BLaER1 (cell line): Measurements from ENCODE around the gene NUAK1.

Source experiments
- H3K27ac ChIP-seq: shearing (Covaris generic); formaldehyde crosslinking; 2 replicates; pipeline ENCODE4 v1.8.1; 2022
- H3K27me3 ChIP-seq: shearing (Covaris generic); formaldehyde crosslinking; 2 replicates; pipeline ENCODE4 v1.8.1; 2022
- H3K36me3 ChIP-seq: shearing (Covaris generic); formaldehyde crosslinking; 2 replicates; pipeline ENCODE4 v1.8.1; 2022
- H3K4me1 ChIP-seq: shearing (Covaris generic); formaldehyde crosslinking; 2 replicates; pipeline ENCODE4 v1.8.1; 2022
- H3K4me2 ChIP-seq: shearing (Covaris generic); formaldehyde crosslinking; 2 replicates; pipeline ENCODE4 v1.8.1; 2022
- H3K4me3 ChIP-seq: shearing (Covaris generic); formaldehyde crosslinking; 2 replicates; pipeline ENCODE4 v1.8.1; 2022
- H3K9ac ChIP-seq: shearing (Covaris generic); formaldehyde crosslinking; 2 replicates; pipeline ENCODE4 v1.8.1; 2022
- H3K9me3 ChIP-seq: shearing (Covaris generic); formaldehyde crosslinking; 2 replicates; pipeline ENCODE4 v1.8.1; 2022
- H4K20me1 ChIP-seq: shearing (Covaris generic); formaldehyde crosslinking; 2 replicates; pipeline ENCODE4 v1.8.1; 2022
- Cebpa-rat ChIP-seq: shearing (Covaris generic); IDR thresholded peaks from 2 replicates; pipeline ENCODE4 v1.8.1; 2022

Gene NUAK1

GRCh38 chr12:106080041-106080790 is 58.5 kb downstream of the NUAK1 start:
- Histone ChIP-seq H3K4me3 (no peak overlapping the region), H3K9me3 (no peaks in the 10 kb centered on the region), H3K27me3 (no peaks in the 10 kb centered on the region), H3K4me1 (no peaks in the 10 kb centered on the region), H3K36me3 (no peaks in the 10 kb centered on the region), H3K9ac (no peak overlapping the region), H3K27ac (no peak overlapping the region), H4K20me1 (no peaks in the 10 kb centered on the region), H3K4me2 (no peak overlapping the region)
- no peak for TF ChIP-seq Cebpa-rat

GRCh38 chr12:106079148-106079738 is 59.5 kb downstream of the NUAK1 start:
- H3K4me1 ChIP-seq, result no peaks in the 10 kb centered on the region
- H3K4me3 ChIP-seq, result no peak overlapping the region
- no peak overlapping the region for H3K4me2 ChIP-seq
- H3K9me3 ChIP-seq, result no peaks in the 10 kb centered on the region
- no peak overlapping the region for H3K27ac ChIP-seq
- no peak overlapping the region for H3K9ac ChIP-seq
- H3K27me3 ChIP-seq, result no peaks in the 10 kb centered on the region
- no peaks in the 10 kb centered on the region for H3K36me3 ChIP-seq
- no peak for TF ChIP-seq Cebpa-rat
- H4K20me1 ChIP-seq, result no peaks in the 10 kb centered on the region

GRCh38 chr12:106078358-106079010 is 60.3 kb downstream of the NUAK1 start:
- Histone ChIP-seq H3K4me2 (no peak overlapping the region), H4K20me1 (no peaks in the 10 kb centered on the region), H3K4me1 (no peaks in the 10 kb centered on the region), H3K27ac (no peak overlapping the region), H3K9ac (no peak overlapping the region), H3K4me3 (no peak overlapping the region), H3K27me3 (no peaks in the 10 kb centered on the region), H3K36me3 (no peaks in the 10 kb centered on the region), H3K9me3 (no peaks in the 10 kb centered on the region)
- TF ChIP-seq Cebpa-rat, result no peak

GRCh38 chr12:106074706-106075392 is 63.9 kb downstream of the NUAK1 start:
- Histone ChIP-seq H3K36me3 (no peaks in the 10 kb centered on the region), H3K4me2 (no peak overlapping the region), H3K27me3 (no peaks in the 10 kb centered on the region), H3K27ac (no peak overlapping the region), H3K9me3 (no peaks in the 10 kb centered on the region), H3K4me3 (no peak overlapping the region), H4K20me1 (no peaks in the 10 kb centered on the region), H3K9ac (no peak overlapping the region), H3K4me1 (no peaks in the 10 kb centered on the region)
- no peak for TF ChIP-seq Cebpa-rat

DNA sequence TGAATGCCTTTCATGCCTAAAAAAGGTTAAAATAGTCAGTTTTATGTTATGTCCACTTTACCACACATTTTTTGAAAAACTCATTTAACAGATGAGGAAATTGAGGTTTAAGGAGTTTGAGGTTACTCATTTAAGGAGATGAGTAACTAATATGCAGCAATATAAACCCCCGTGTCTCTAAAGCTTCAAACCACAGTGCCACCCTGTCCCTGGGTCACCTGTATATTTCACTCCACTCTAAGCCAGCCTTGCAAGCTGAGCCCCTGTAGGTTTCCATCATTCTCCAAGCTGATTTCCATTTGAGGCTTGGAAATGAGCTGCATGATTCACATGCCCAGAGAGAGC is 64.4 kb downstream of the NUAK1 start:
- Histone ChIP-seq H3K27me3 (no peaks in the 10 kb centered on the region), H3K9me3 (no peaks in the 10 kb centered on the region), H3K4me1 (no peaks in the 10 kb centered on the region), H3K4me2 (no peak overlapping the region), H3K36me3 (no peaks in the 10 kb centered on the region), H3K4me3 (no peak overlapping the region), H3K9ac (no peak overlapping the region), H3K27ac (no peak overlapping the region), H4K20me1 (no peaks in the 10 kb centered on the region)
- TF ChIP-seq Cebpa-rat, result no peak

GRCh38 chr12:106073179-106073578 is 65.6 kb downstream of the NUAK1 start:
- Histone ChIP-seq H3K27ac (no peak overlapping the region), H3K9me3 (no peaks in the 10 kb centered on the region), H3K27me3 (no peaks in the 10 kb centered on the region), H3K4me1 (no peaks in the 10 kb centered on the region), H4K20me1 (no peaks in the 10 kb centered on the region), H3K4me2 (no peak overlapping the region), H3K4me3 (no peak overlapping the region), H3K36me3 (no peaks in the 10 kb centered on the region), H3K9ac (no peak overlapping the region)
- no peak for TF ChIP-seq Cebpa-rat

- Histone ChIP-seq H3K9ac (no peak overlapping the region), H4K20me1 (no peaks in the 10 kb centered on the region), H3K9me3 (no peaks in the 10 kb centered on the region), H3K4me2 (no peak overlapping the region), H3K27me3 (no peaks in the 10 kb centered on the region), H3K27ac (no peak overlapping the region), H3K4me1 (no peaks in the 10 kb centered on the region), H3K36me3 (no peaks in the 10 kb centered on the region), H3K4me3 (no peak overlapping the region)
- TF ChIP-seq Cebpa-rat, result no peak
Measured at GRCh38 chr12:106072751-106073150, 66.0 kb downstream of the NUAK1 start.

DNA sequence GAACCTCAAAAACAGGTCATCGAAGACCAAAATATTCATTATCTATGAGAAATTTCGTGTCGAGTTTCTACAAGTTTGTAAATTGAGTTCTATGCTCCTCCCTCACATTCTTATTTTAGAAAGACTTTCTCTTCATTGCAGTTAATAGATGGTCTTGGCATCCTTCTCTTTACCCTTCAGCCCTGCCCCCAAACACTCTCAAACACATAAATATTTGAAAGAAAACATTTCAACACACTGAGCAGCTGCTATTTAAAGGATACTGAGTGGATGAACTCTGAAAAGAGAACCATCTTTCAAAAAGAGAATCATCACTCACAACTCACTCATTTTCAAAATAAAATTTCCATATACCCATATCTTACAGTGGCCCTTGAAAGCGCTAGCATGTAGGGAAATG is 67.1 kb downstream of the NUAK1 start:
- no peak overlapping the region for H3K27ac ChIP-seq
- H3K9me3 ChIP-seq, result no peaks in the 10 kb centered on the region
- no peaks in the 10 kb centered on the region for H3K27me3 ChIP-seq
- H3K4me1 ChIP-seq, result no peaks in the 10 kb centered on the region
- no peak overlapping the region for H3K4me2 ChIP-seq
- TF ChIP-seq Cebpa-rat, result no peak
- no peaks in the 10 kb centered on the region for H3K36me3 ChIP-seq
- no peak overlapping the region for H3K9ac ChIP-seq
- no peak overlapping the region for H3K4me3 ChIP-seq
- no peaks in the 10 kb centered on the region for H4K20me1 ChIP-seq

DNA sequence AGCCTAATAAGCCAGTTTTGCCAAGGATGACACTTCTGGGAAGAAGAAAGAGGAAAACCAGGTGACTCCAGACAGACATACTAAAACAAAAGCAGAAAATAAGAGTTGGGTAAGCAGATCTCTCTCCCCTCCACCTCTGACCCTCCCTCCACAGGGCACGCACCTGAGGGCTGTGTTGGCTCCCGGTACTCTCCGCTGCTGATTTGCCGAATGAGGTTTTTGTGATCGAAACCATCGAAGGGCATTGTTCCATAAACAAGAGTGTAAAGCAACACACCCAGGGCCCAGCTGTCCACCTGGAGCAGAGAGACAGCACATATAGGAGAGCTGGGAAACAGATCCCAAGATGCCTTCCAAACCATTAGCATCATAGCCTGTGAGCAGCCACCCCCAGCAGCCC is 68.1 kb downstream of the NUAK1 start:
- no peaks in the 10 kb centered on the region for H3K36me3 ChIP-seq
- no peaks in the 10 kb centered on the region for H4K20me1 ChIP-seq
- H3K9me3 ChIP-seq, result no peaks in the 10 kb centered on the region
- H3K4me3 ChIP-seq, result no peak overlapping the region
- no peaks in the 10 kb centered on the region for H3K27me3 ChIP-seq
- no peaks in the 10 kb centered on the region for H3K4me1 ChIP-seq
- H3K27ac ChIP-seq, result no peak overlapping the region
- H3K4me2 ChIP-seq, result no peak overlapping the region
- no peak for TF ChIP-seq Cebpa-rat
- no peak overlapping the region for H3K9ac ChIP-seq

GRCh38 chr12:106070147-106070546 is 68.6 kb downstream of the NUAK1 start:
- Histone ChIP-seq H3K9ac (no peak overlapping the region), H3K27ac (no peak overlapping the region), H3K4me2 (no peak overlapping the region), H4K20me1 (no peaks in the 10 kb centered on the region), H3K9me3 (no peaks in the 10 kb centered on the region), H3K4me3 (no peak overlapping the region), H3K4me1 (no peaks in the 10 kb centered on the region), H3K27me3 (no peaks in the 10 kb centered on the region), H3K36me3 (no peaks in the 10 kb centered on the region)
- TF ChIP-seq Cebpa-rat, result no peak
